Endodermal cell (in vitro differentiated cells): ENCODE measurements around the gene TRIM40. TPM values are rescaled to one million over a fixed set of nuclear protein-coding genes. Genes with fewer than 3 reads are reported as not detected.

Experiments
- DNase-seq: peaks from one replicate; pipeline ENCODE4 v3.0.0-alpha.2; 2017
- H3K27ac ChIP-seq: 2 replicates; pipeline ENCODE4 v1.5.1; 2013; ENCODE audit warnings: mild to moderate bottlenecking, low read depth, low read length, moderate library complexity
- H3K27me3 ChIP-seq: 2 replicates; pipeline ENCODE4 v1.6.1; 2013; ENCODE audit warnings: mild to moderate bottlenecking, low read length, moderate library complexity; ENCODE audit not compliant: insufficient read depth, control insufficient read depth, poor library complexity, severe bottlenecking
- H3K36me3 ChIP-seq: 2 replicates; pipeline ENCODE4 v1.7.0; 2013; ENCODE audit warnings: mild to moderate bottlenecking, low read length, moderate library complexity; ENCODE audit not compliant: control insufficient read depth, insufficient read depth
- H3K4me1 ChIP-seq: one replicate; pipeline ENCODE4 v1.7.0; 2013; ENCODE audit warnings: low read length; ENCODE audit not compliant: control insufficient read depth, insufficient read depth
- H3K4me3 ChIP-seq: 2 replicates; pipeline ENCODE4 v1.5.1; 2013; ENCODE audit warnings: mild to moderate bottlenecking, low read length, moderate library complexity
- H3K9ac ChIP-seq: 2 replicates; pipeline ENCODE4 v1.6.1; 2013; ENCODE audit warnings: mild to moderate bottlenecking, low read length, moderate library complexity; ENCODE audit not compliant: poor library complexity, severe bottlenecking; ENCODE audit errors: extremely low read depth
- H3K9me3 ChIP-seq: 2 replicates; pipeline ENCODE4 v1.6.1; 2013; ENCODE audit warnings: mild to moderate bottlenecking, low read length, moderate library complexity; ENCODE audit not compliant: control insufficient read depth
- H3K27ac Mint-ChIP-seq: 2 replicates; pipeline ENCODE4 v1.8.0; 2020; ENCODE audit warnings: mixed read lengths
- H3K27me3 Mint-ChIP-seq: 2 replicates; pipeline ENCODE4 v1.8.0; 2021; ENCODE audit warnings: mild to moderate bottlenecking, mixed read lengths; ENCODE audit not compliant: insufficient read depth
- H3K36me3 Mint-ChIP-seq: 2 replicates; pipeline ENCODE4 v1.8.0; 2020; ENCODE audit warnings: low read depth, mixed read lengths
- H3K4me1 Mint-ChIP-seq: 2 replicates; pipeline ENCODE4 v1.8.0; 2020; ENCODE audit warnings: mixed read lengths
- H3K4me3 Mint-ChIP-seq: 2 replicates; pipeline ENCODE4 v1.8.0; 2020; ENCODE audit warnings: mild to moderate bottlenecking, moderate library complexity, mixed read lengths
- H3K9me3 Mint-ChIP-seq: 2 replicates; pipeline ENCODE4 v1.8.0; 2020; ENCODE audit warnings: mild to moderate bottlenecking, mixed read lengths
- whole genome bisulfite sequencing, 2 experiments: methylation state at CpG; one replicate each; pipeline versions ENCODE4 v1.1.5 to v1.1.7; 2013; ENCODE audit warnings: missing lambda C conversion rate in 2 of 2, mixed read lengths in 1 of 2; ENCODE audit not compliant: insufficient coverage in 1 of 2, insufficient read length in 1 of 2; 5-methylcytosine and 5-hydroxymethylcytosine counted together
- total RNA-seq, 2 donors: library from RNA; stranded (reverse); fragmentation: NEBNext Ultra II Directional in 1 of 2; extraction: Animal tissue kit (Norgen Biotek cat#: 25700) in 1 of 2; gene quantifications; 2 replicates in 1 of 2; 3 replicates in 1 of 2; pipeline ENCODE4 v1.2.1, GENCODE V29; 2021
- TF ChIP-seq, protein P1 (sequence below): fragments of 200-600 bp; sonication (generic); conservative IDR thresholded peaks from 2 replicates; pipeline ENCODE4 v1.5.0; 2021; ENCODE audit warnings: antibody characterized with exemption, mild to moderate bottlenecking

Gene TRIM40
- total RNA-seq, 2 donors from 2014 or later = not detected

GRCh38 chr6:30101444-30102413 lies 34.2 kb upstream of the TRIM40 start:
- no peak overlapping the region for H3K27ac ChIP-seq
- Mint-ChIP-seq H3K9me3 (no peaks in the 10 kb centered on the region), H3K27me3 (peaks cover 93% of the 10 kb centered on the region), H3K36me3 (no peaks in the 10 kb centered on the region), H3K4me1 (peaks cover 36% of the 10 kb centered on the region), H3K27ac (peak overlapping the region; percentile 67), H3K4me3 (peak overlapping the region; percentile 57)
- DNase-seq = peak; percentile 98
- H3K9ac ChIP-seq = no peak overlapping the region
- no peaks in the 10 kb centered on the region for H3K9me3 ChIP-seq
- H3K4me1 ChIP-seq = no peaks in the 10 kb centered on the region
- 4% methylated on average over 22 to 51 of the region's 51 CpGs for WGBS, 2 experiments
- H3K36me3 ChIP-seq = no peaks in the 10 kb centered on the region
- peaks cover 95% of the 10 kb centered on the region for H3K27me3 ChIP-seq
- TF ChIP-seq, protein P1, sequence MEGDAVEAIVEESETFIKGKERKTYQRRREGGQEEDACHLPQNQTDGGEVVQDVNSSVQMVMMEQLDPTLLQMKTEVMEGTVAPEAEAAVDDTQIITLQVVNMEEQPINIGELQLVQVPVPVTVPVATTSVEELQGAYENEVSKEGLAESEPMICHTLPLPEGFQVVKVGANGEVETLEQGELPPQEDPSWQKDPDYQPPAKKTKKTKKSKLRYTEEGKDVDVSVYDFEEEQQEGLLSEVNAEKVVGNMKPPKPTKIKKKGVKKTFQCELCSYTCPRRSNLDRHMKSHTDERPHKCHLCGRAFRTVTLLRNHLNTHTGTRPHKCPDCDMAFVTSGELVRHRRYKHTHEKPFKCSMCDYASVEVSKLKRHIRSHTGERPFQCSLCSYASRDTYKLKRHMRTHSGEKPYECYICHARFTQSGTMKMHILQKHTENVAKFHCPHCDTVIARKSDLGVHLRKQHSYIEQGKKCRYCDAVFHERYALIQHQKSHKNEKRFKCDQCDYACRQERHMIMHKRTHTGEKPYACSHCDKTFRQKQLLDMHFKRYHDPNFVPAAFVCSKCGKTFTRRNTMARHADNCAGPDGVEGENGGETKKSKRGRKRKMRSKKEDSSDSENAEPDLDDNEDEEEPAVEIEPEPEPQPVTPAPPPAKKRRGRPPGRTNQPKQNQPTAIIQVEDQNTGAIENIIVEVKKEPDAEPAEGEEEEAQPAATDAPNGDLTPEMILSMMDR = peak; percentile 37
- peak overlapping the region; percentile 76 for H3K4me3 ChIP-seq

DNA sequence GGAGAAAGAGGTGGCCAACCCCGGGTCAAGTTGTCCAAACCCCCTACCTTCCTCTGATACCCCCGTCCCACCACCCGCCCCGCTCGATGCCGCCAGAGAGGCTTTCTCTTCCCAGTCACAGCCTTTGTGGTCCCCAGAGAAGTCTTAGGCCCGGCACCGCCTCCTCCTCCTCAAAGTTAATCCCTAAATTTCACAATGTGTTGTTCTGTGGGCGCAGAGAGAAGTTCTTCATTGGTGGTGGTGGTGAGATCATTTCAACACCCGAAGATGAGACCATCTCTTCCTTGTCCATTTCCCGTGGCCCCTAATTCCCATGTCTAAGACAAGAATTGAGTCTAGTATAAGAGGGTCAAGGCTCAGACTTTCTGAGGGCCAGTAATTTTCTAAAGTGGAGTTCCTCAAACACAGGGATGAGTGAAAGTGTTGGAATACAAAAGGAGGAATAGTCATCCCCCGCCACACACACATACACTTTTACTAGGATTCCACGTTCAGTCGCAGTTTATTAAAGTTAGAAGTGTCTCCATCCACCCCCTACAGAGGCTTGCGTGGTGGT lies 33.4 kb upstream of the TRIM40 start:
- H3K36me3 ChIP-seq = no peaks in the 10 kb centered on the region
- Mint-ChIP-seq H3K27ac (no peak overlapping the region), H3K9me3 (no peaks in the 10 kb centered on the region), H3K4me1 (peaks cover 28% of the 10 kb centered on the region), H3K27me3 (peaks cover 92% of the 10 kb centered on the region), H3K36me3 (no peaks in the 10 kb centered on the region), H3K4me3 (peak overlapping the region; percentile 57)
- DNase-seq = no peak
- no peak overlapping the region for H3K27ac ChIP-seq
- 42 to 83% methylated on average over 4 to 15 of the region's 15 CpGs for WGBS, 2 experiments
- H3K4me3 ChIP-seq = peak overlapping the region; percentile 76
- no peaks in the 10 kb centered on the region for H3K9me3 ChIP-seq
- peaks cover 88% of the 10 kb centered on the region for H3K27me3 ChIP-seq
- H3K9ac ChIP-seq = no peak overlapping the region
- TF ChIP-seq, protein P1 = no peak
- no peaks in the 10 kb centered on the region for H3K4me1 ChIP-seq

DNA sequence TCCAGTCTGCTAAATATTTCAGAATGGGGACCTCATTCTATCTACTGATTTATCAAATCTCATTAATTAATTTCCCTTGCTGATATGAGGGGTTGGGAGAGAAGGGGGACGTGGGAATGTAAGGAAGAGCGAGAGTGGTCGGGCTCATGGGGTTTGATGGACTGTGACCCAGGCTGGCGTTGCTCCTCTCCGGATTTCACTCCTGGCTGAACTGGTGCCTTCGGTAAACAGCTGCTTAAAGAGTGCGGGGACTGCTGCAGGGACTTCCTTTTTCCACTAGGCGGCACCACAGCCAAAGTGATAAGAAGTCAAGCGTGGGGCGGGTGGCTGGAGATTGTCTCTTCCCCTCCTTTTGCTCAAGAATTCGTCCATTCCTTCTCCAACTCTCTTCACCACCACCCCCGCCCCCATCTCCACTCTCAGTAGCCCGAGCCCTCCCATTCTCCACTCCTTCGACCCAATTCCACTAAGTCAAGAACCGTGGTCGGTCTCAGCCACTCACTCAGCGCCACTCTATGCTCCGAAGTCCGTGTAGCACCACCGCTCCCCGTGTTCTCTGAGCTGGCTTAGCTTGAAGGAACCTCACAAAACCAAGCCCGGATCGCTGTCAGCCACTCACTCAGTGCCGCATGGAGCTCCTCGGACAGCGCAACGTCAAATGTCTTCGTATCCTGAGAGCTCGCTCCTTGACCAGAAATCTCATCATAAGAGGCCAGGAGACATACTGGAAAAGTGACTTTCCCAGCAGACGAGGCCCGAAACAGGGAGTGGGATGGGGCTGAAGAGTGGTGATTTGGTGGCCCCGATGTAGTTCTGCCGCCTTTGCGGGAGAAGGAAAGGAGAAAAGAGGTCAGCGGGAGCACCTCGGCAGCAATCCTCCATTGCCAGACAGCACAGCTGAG lies 32.7 kb upstream of the TRIM40 start:
- peak; percentile 95 for DNase-seq
- no peaks in the 10 kb centered on the region for H3K36me3 Mint-ChIP-seq
- peak overlapping the region; percentile 57 for H3K4me3 Mint-ChIP-seq
- H3K36me3 ChIP-seq = no peaks in the 10 kb centered on the region
- H3K9me3 ChIP-seq = no peaks in the 10 kb centered on the region
- TF ChIP-seq, protein P1 = peak; percentile 94
- WGBS, 2 experiments = 11 to 19% methylated on average over 25 to 36 of the region's 36 CpGs
- peaks cover 87% of the 10 kb centered on the region for H3K27me3 ChIP-seq
- H3K9ac ChIP-seq = no peak overlapping the region
- peaks cover 92% of the 10 kb centered on the region for H3K27me3 Mint-ChIP-seq
- H3K9me3 Mint-ChIP-seq = no peaks in the 10 kb centered on the region
- no peak overlapping the region for H3K27ac Mint-ChIP-seq
- H3K27ac ChIP-seq = no peak overlapping the region
- no peaks in the 10 kb centered on the region for H3K4me1 ChIP-seq
- H3K4me3 ChIP-seq = peak overlapping the region; percentile 82
- H3K4me1 Mint-ChIP-seq = peaks cover 25% of the 10 kb centered on the region
